Gastrocnemius medialis (tissue), 4 donors: ENCODE measurements around the gene TUFT1. TPM values are rescaled to one million over a fixed set of nuclear protein-coding genes. Genes with fewer than 3 reads are reported as not detected.
A peak's percentile ranks its signal among the peaks of the same experiment; 100 is the strongest.

Source experiments
- ATAC-seq, 2 donors: fragments of 150-250 bp; one replicate each; pipeline ENCODE4 v1.9.1; 2016
- DNase-seq, 2 donors: peaks; one replicate each; pipeline ENCODE4 v3.0.0-alpha.2; 2019
- H3K27ac ChIP-seq, 4 donors: fragments of 200-600 bp; sonication (generic); 1 replicate in 1 of 4; 2 replicates in 3 of 4; pipeline ENCODE4 v1.5.1; 2016 to 2018; ENCODE audit warnings: mild to moderate bottlenecking in 2 of 4, moderate library complexity in 1 of 4
- H3K27me3 ChIP-seq, 3 donors: fragments of 200-600 bp; sonication (generic) in 2 of 3; 1 replicate in 1 of 3; 2 replicates in 2 of 3; pipeline versions ENCODE4 v1.5.1 to v1.6.0; 2016 to 2019; ENCODE audit warnings: mild to moderate bottlenecking in 1 of 3, moderate library complexity in 1 of 3
- H3K36me3 ChIP-seq, 2 donors: fragments of 200-600 bp; sonication (generic) in 1 of 2; one replicate each; pipeline ENCODE4 v1.5.1; 2017 to 2018
- H3K4me1 ChIP-seq, 2 donors: fragments of 200-600 bp; sonication (generic) in 1 of 2; one replicate each; pipeline ENCODE4 v1.5.1; 2016 to 2017; ENCODE audit warnings: mild to moderate bottlenecking in 2 of 2
- H3K4me3 ChIP-seq, 4 donors: fragments of 200-600 bp; sonication (generic) in 3 of 4; 1 replicate in 1 of 4; 2 replicates in 3 of 4; pipeline ENCODE4 v1.5.1; 2016 to 2019; ENCODE audit warnings: mild to moderate bottlenecking in 2 of 4
- H3K9me3 ChIP-seq, 3 donors: fragments of 200-600 bp; sonication (generic) in 2 of 3; 1 replicate in 1 of 3; 2 replicates in 2 of 3; pipeline ENCODE4 v1.5.1; 2016 to 2019
- CTCF ChIP-seq, 5 experiments: fragments of 450-650 bp in 3 of 5; fragments of 200-600 bp in 2 of 5; sonication (generic) in 2 of 5; IDR thresholded peaks in 4 of 5; conservative IDR thresholded peaks in 1 of 5; 1 replicate in 4 of 5; 2 replicates in 1 of 5; pipeline ENCODE4 v1.5.1; 2016 to 2019; ENCODE audit warnings: antibody characterized with exemption in 5 of 5, mild to moderate bottlenecking in 3 of 5, moderate library complexity in 3 of 5
- POLR2A ChIP-seq, 2 donors: fragments of 450-650 bp; IDR thresholded peaks; one replicate each; pipeline ENCODE4 v1.6.1; 2017; ENCODE audit warnings: antibody characterized with exemption in 2 of 2, mild to moderate bottlenecking in 2 of 2, moderate library complexity in 2 of 2
- in situ Hi-C, 4 donors: fragments of 200-750 bp; cut with MboI; loops; one replicate each; pipeline versions ENCODE4 v1.15.0 to v1.8.0; 2017; ENCODE audit warnings: low sequenced_read_pairs in 4 of 4
- intact Hi-C: fragments of 100-400 bp; cut with DNase I; formaldehyde crosslinking; loops from one replicate; pipeline ENCODE4 v1.15.1; 2023; ENCODE audit warnings: low total_unique reads
- total RNA-seq, 4 donors: library from RNA; depleted of rRNA; stranded (reverse); fragments of >200 nt; gene quantifications; one replicate each; pipeline versions ENCODE4 v1.1.0 to v1.2.3, GENCODE V29; 2016

Gene TUFT1
- total RNA-seq, 4 donors from 2014 or later: 1.2 to 4.0 (median 2.7) TPM

- TF ChIP-seq CTCF (IDR thresholded peaks at IDR 0.05 in 4 of 5, conservative IDR thresholded peaks at IDR 0.05 in 1 of 5): no peak
- TF ChIP-seq POLR2A (IDR thresholded peaks at IDR 0.05): no peak
- H3K4me1 ChIP-seq: peaks cover 8 to 13% of the 10 kb centered on the region in 2 donors
- DNase-seq (peak; percentile 50 to 51), ATAC-seq (peak; percentile 83 to 86)
- in situ Hi-C loops: no loop called here
- peaks cover 11 to 32% (median 16%) of the 10 kb centered on the region in 3 donors for H3K27me3 ChIP-seq
- H3K36me3 ChIP-seq: no peaks in the 10 kb centered on the region
- H3K27ac ChIP-seq: no peak within 1 kb of the TSS
- H3K4me3 ChIP-seq: peak within 1 kb of the TSS; percentile 60 to 80 (median 63)
- no peaks in the 10 kb centered on the region for H3K9me3 ChIP-seq
- intact Hi-C loops: loop anchor here (5.0 kb wide), 1 partner anchor 69 kb away; no protein-coding TSS in a partner anchor
These were observed 29.0 kb upstream of the TUFT1 start, which contains the start of gene CGN for GRCh38 chr1:151510957-151511635. TSS of gene CGN (plus strand) at chr1:151511387. CDS start at chr1:151518520, 7,133 bp downstream.

- in situ Hi-C loops (no loop called here), intact Hi-C loops (loop anchor here (5.0 kb wide), 1 partner anchor 69 kb away; no protein-coding TSS in a partner anchor)
- ATAC-seq (peak; percentile 26 to 34), DNase-seq (no peak)
- H3K27ac ChIP-seq: no peak overlapping the region
- no peak for TF ChIP-seq POLR2A (IDR thresholded peaks at IDR 0.05)
- TF ChIP-seq CTCF (IDR thresholded peaks at IDR 0.05 in 4 of 5, conservative IDR thresholded peaks at IDR 0.05 in 1 of 5): no peak
- no peaks in the 10 kb centered on the region for H3K9me3 ChIP-seq
- H3K27me3 ChIP-seq: peaks cover 11 to 32% (median 16%) of the 10 kb centered on the region in 3 donors
- peak overlapping the region; percentile 60 to 80 (median 63) for H3K4me3 ChIP-seq
- H3K4me1 ChIP-seq: peaks cover 8 to 13% of the 10 kb centered on the region in 2 donors
- H3K36me3 ChIP-seq: no peaks in the 10 kb centered on the region
These were observed 28.4 kb upstream of the TUFT1 start for GRCh38 chr1:151511636-151512215.

GRCh38 chr1:151512326-151512725 lies 27.8 kb upstream of the TUFT1 start:
- in situ Hi-C loops: no loop called here
- H3K4me3 ChIP-seq: no peak overlapping the region
- H3K9me3 ChIP-seq: no peaks in the 10 kb centered on the region

More at GRCh38 chr1:151512326-151512725, 27.8 kb upstream of the TUFT1 start:
- Histone ChIP-seq H3K4me1 (peaks cover 8 to 13% of the 10 kb centered on the region in 2 donors), H3K27ac (no peak overlapping the region), H3K36me3 (no peaks in the 10 kb centered on the region), H3K27me3 (peaks cover 11 to 32% (median 16%) of the 10 kb centered on the region in 3 donors)
- ATAC-seq (no peak), DNase-seq (no peak)
- TF ChIP-seq POLR2A (IDR thresholded peaks at IDR 0.05) (no peak), CTCF (IDR thresholded peaks at IDR 0.05 in 4 of 5, conservative IDR thresholded peaks at IDR 0.05 in 1 of 5) (no peak)
- intact Hi-C loops: loop anchor here (5.0 kb wide), 1 partner anchor 70 kb away; no protein-coding TSS in a partner anchor
